ENCODE measurements around the gene FBXO34. TPM values are rescaled to one million over a fixed set of nuclear protein-coding genes. Genes with fewer than 3 reads are reported as not detected.

FBXO34 gene
- total and polyA plus RNA-seq, 9 of the 15 experiments (the other 6 are each of a cell fraction or from before 2014, with no cell fraction given): 6.3 to 24.9 (median 16.2) TPM

DNA sequence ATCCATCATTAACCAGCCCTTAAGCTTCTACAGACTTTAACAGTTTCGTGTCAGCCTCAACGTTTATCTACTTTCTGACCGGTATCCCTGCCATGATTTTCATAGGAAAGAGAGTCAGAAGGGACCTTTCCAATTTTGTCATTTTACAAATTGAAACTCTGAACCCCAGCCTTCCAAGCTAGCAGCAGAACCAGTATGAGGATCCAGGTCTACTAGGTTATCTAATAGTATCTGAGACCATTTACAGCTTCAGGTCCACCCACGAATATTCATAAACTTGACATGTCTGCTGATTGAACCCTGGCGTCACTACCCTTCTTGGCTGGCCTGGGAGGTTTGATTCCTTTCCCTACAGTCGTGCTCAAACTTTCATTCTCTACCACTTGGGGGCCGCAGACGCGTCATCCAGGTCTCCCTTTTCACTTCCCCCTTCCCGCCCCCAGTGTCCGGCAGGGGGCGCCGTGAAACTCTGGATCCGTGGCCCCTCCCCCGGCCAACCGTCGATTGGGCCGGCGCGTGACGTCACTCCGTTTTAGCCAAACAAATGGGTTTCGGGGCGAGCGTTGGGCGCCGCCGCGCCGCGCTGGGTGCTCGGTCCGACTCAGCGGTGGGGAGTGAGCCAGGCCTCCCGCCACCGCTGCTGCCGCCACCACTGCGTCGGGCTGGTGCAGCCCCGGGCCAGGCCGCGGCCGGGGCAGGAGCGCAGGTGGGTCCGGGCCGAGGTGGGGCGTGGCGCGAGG lies at the start of gene FBXO34 (continued):
- TF ChIP-seq NCOA1 (IDR thresholded peaks at IDR 0.05; ENCODE audit: low read depth) (peak; percentile 52; the same call in 1 of the 2 replicates), MYC (IDR thresholded peaks at IDR 0.05; ENCODE audit: low read depth, low read length) (peak; percentile 52), MYC (CRISPR knock-in tag; IDR thresholded peaks at IDR 0.05; ENCODE audit: borderline replicate concordance, low read depth) (no peak), ADNP (tag; IDR thresholded peaks at IDR 0.05) (no peak), PRPF4 (IDR thresholded peaks at IDR 0.05; ENCODE audit: insufficient read depth, low read depth, low read length, poor library complexity, severe bottlenecking) (no peak), ZNF780A (CRISPR knock-in tag; IDR thresholded peaks at IDR 0.05) (no peak), MTA2 (IDR thresholded peaks at IDR 0.05; ENCODE audit: low read depth) (no peak), ILK (tag; IDR thresholded peaks at IDR 0.05; ENCODE audit: borderline replicate concordance, low read depth) (no peak), DDX20 (tag; IDR thresholded peaks at IDR 0.05; ENCODE audit: low read depth) (no peak), GTF2F1 (IDR thresholded peaks at IDR 0.05; ENCODE audit: low read depth, low read length) (no peak), PPARD (CRISPR knock-in tag; IDR thresholded peaks at IDR 0.05) (no peak), CHCHD3 (CRISPR knock-in tag; IDR thresholded peaks at IDR 0.05) (no peak), ZEB2 (IDR thresholded peaks at IDR 0.05) (no peak), NFIC (IDR thresholded peaks at IDR 0.05) (0 out of 2 replicates have a peak, but pooled peaks have one; percentile 9), NFYB (IDR thresholded peaks at IDR 0.05; ENCODE audit: extremely low read depth, insufficient read length) (peak; percentile 16), BCOR (IDR thresholded peaks at IDR 0.05) (peak; percentile 63; the same call in 1 of the 2 replicates)
- TF ChIP-seq, protein P1, sequence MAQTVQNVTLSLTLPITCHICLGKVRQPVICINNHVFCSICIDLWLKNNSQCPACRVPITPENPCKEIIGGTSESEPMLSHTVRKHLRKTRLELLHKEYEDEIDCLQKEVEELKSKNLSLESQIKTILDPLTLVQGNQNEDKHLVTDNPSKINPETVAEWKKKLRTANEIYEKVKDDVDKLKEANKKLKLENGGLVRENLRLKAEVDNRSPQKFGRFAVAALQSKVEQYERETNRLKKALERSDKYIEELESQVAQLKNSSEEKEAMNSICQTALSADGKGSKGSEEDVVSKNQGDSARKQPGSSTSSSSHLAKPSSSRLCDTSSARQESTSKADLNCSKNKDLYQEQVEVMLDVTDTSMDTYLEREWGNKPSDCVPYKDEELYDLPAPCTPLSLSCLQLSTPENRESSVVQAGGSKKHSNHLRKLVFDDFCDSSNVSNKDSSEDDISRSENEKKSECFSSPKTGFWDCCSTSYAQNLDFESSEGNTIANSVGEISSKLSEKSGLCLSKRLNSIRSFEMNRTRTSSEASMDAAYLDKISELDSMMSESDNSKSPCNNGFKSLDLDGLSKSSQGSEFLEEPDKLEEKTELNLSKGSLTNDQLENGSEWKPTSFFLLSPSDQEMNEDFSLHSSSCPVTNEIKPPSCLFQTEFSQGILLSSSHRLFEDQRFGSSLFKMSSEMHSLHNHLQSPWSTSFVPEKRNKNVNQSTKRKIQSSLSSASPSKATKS (CRISPR knock-in tag; IDR thresholded peaks at IDR 0.05): no peak
- TF ChIP-seq, protein P2, sequence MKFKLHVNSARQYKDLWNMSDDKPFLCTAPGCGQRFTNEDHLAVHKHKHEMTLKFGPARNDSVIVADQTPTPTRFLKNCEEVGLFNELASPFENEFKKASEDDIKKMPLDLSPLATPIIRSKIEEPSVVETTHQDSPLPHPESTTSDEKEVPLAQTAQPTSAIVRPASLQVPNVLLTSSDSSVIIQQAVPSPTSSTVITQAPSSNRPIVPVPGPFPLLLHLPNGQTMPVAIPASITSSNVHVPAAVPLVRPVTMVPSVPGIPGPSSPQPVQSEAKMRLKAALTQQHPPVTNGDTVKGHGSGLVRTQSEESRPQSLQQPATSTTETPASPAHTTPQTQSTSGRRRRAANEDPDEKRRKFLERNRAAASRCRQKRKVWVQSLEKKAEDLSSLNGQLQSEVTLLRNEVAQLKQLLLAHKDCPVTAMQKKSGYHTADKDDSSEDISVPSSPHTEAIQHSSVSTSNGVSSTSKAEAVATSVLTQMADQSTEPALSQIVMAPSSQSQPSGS (CRISPR knock-in tag; IDR thresholded peaks at IDR 0.05): 0 out of 2 replicates have a peak, but pooled peaks have one; percentile 8
- TF ChIP-seq, protein P3, sequence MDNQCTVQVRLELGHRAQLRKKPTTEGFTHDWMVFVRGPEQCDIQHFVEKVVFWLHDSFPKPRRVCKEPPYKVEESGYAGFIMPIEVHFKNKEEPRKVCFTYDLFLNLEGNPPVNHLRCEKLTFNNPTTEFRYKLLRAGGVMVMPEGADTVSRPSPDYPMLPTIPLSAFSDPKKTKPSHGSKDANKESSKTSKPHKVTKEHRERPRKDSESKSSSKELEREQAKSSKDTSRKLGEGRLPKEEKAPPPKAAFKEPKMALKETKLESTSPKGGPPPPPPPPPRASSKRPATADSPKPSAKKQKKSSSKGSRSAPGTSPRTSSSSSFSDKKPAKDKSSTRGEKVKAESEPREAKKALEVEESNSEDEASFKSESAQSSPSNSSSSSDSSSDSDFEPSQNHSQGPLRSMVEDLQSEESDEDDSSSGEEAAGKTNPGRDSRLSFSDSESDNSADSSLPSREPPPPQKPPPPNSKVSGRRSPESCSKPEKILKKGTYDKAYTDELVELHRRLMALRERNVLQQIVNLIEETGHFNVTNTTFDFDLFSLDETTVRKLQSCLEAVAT (IDR thresholded peaks at IDR 0.05): peak in 1 of 2 experiments; percentile 88; a peak in 2 of 4 replicates
- TF ChIP-seq, protein P4, sequence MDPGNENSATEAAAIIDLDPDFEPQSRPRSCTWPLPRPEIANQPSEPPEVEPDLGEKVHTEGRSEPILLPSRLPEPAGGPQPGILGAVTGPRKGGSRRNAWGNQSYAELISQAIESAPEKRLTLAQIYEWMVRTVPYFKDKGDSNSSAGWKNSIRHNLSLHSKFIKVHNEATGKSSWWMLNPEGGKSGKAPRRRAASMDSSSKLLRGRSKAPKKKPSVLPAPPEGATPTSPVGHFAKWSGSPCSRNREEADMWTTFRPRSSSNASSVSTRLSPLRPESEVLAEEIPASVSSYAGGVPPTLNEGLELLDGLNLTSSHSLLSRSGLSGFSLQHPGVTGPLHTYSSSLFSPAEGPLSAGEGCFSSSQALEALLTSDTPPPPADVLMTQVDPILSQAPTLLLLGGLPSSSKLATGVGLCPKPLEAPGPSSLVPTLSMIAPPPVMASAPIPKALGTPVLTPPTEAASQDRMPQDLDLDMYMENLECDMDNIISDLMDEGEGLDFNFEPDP (CRISPR knock-in tag; IDR thresholded peaks at IDR 0.05): no peak
